Measurements from ENCODE around the gene INTS6L. TPM values are rescaled to one million over a fixed set of nuclear protein-coding genes. Genes with fewer than 3 reads are reported as not detected.

Gene INTS6L
- total and polyA plus RNA-seq, 7 donors, result 0.38 to 1.2 (median 0.81) TPM

DNA sequence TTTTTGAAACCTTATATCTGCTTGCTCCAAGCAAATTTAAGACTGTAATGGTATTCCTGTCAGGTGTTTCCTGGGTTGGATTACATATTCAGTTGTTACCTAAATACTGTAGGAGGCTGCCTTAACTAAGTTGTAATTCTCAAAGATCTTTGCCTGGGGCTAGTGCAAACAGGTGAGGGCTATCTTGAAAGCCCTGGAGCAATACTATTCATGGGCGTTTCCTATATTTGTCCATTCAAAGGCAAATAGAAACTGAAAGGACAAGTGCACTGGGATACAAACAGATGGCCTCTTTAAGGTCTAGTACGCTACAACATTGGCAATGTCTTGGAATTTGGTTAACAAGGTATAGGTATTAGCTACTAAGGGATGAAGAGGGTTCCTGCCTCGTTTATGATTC is 108.9 kb downstream of the INTS6L start:
- no peaks in the 10 kb centered on the region for H3K36me3 ChIP-seq (ENCODE audit: insufficient read depth in 1 of 2, low read depth in 1 of 2)
- ATAC-seq, result no peak
- DNase-seq, result no peak
- intact Hi-C loops (cut with DNase I), result no loop called here
- TF ChIP-seq, protein P1, sequence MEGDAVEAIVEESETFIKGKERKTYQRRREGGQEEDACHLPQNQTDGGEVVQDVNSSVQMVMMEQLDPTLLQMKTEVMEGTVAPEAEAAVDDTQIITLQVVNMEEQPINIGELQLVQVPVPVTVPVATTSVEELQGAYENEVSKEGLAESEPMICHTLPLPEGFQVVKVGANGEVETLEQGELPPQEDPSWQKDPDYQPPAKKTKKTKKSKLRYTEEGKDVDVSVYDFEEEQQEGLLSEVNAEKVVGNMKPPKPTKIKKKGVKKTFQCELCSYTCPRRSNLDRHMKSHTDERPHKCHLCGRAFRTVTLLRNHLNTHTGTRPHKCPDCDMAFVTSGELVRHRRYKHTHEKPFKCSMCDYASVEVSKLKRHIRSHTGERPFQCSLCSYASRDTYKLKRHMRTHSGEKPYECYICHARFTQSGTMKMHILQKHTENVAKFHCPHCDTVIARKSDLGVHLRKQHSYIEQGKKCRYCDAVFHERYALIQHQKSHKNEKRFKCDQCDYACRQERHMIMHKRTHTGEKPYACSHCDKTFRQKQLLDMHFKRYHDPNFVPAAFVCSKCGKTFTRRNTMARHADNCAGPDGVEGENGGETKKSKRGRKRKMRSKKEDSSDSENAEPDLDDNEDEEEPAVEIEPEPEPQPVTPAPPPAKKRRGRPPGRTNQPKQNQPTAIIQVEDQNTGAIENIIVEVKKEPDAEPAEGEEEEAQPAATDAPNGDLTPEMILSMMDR (IDR thresholded peaks at IDR 0.05), result no peak
- H3K4me1 ChIP-seq, result no peaks in the 10 kb centered on the region
- peaks cover 0 to 5% (median 0%) of the 10 kb centered on the region in 3 donors for H3K27me3 ChIP-seq (ENCODE audit: insufficient read depth in 3 of 3, low read length in 2 of 3)
- H3K27ac ChIP-seq, result no peak overlapping the region
- no peak overlapping the region for H3K4me3 ChIP-seq
- WGBS, 3 donors, result 61 to 86% (median 68%) methylated on average over 3 of the region's 3 CpGs
- H3K9me3 ChIP-seq, result no peaks in the 10 kb centered on the region

Other genes starting within 250 kb of the INTS6L start
- gene ETDC, start 211.2 kb upstream of the INTS6L start, total RNA-seq, result not detected
- not detected for gene ETDC, start 211.2 kb upstream of the INTS6L start, polyA plus RNA-seq
- 1 to 10 TPM; 2.9 to 4.4 (median 3.7) TPM for gene ZNF75D, start 176.6 kb upstream of the INTS6L start, total RNA-seq
- 1 to 10 TPM; 2.3 to 5.6 (median 3.1) TPM for gene ZNF75D, start 176.6 kb upstream of the INTS6L start, polyA plus RNA-seq
- gene ZNF449, start 175.9 kb upstream of the INTS6L start, total RNA-seq, result 1 to 10 TPM; 2.4 to 6.7 (median 3.9) TPM
- 1 to 10 TPM; 2.2 to 3.2 (median 2.3) TPM for gene ZNF449, start 175.9 kb upstream of the INTS6L start, polyA plus RNA-seq
- gene SMIM10L2A, start 98.7 kb upstream of the INTS6L start, total RNA-seq, result under 1 TPM; 0.08 to 0.58 (median 0.17) TPM
- gene SMIM10L2A, start 98.7 kb upstream of the INTS6L start, polyA plus RNA-seq, result under 1 TPM; 0.08 to 0.17 (median 0.12) TPM
- gene CT45A1, start 193.0 kb downstream of the INTS6L start, total RNA-seq, result not detected
- gene CT45A1, start 193.0 kb downstream of the INTS6L start, polyA plus RNA-seq, result not detected
- gene CT45A3, start 247.5 kb downstream of the INTS6L start, total RNA-seq, result not detected
- not detected for gene CT45A3, start 247.5 kb downstream of the INTS6L start, polyA plus RNA-seq